HFFc6 (cell line): Measurements from ENCODE around the gene OR10AD1. TPM values are rescaled to one million over a fixed set of nuclear protein-coding genes. Genes with fewer than 3 reads are reported as not detected.

Source experiments
- DNase-seq: peaks from one replicate; pipeline ENCODE4 v3.0.0-alpha.2; 2018
- H3K27ac Mint-ChIP-seq: 2 replicates; pipeline ENCODE4 v1.8.0; 2020; ENCODE audit warnings: mild to moderate bottlenecking, mixed read lengths
- H3K27me3 Mint-ChIP-seq: 2 replicates; pipeline ENCODE4 v1.8.0; 2021; ENCODE audit warnings: mild to moderate bottlenecking, moderate library complexity, mixed read lengths; ENCODE audit not compliant: insufficient read depth
- H3K36me3 Mint-ChIP-seq: 2 replicates; pipeline ENCODE4 v1.8.0; 2021; ENCODE audit warnings: low read depth, mixed read lengths
- H3K4me1 Mint-ChIP-seq: 2 replicates; pipeline ENCODE4 v1.8.0; 2020; ENCODE audit warnings: low read depth, mixed read lengths
- H3K4me3 Mint-ChIP-seq: 2 replicates; pipeline ENCODE4 v1.8.0; 2020; ENCODE audit warnings: mild to moderate bottlenecking, moderate library complexity, mixed read lengths
- H3K9me3 Mint-ChIP-seq: 2 replicates; pipeline ENCODE4 v1.8.0; 2020; ENCODE audit warnings: mild to moderate bottlenecking, mixed read lengths
- total RNA-seq, 6 experiments: library from RNA; stranded (reverse); fragmentation: NEBNext Ultra II Directional; extraction: Animal tissue kit (Norgen Biotek cat#: 25700); gene quantifications; 2 replicates in 1 of 6; 3 replicates in 5 of 6; pipeline ENCODE4 v1.2.3, GENCODE V29; 2021
- TF ChIP-seq, protein P1 (sequence below): fragments of 200-600 bp; sonication (generic); IDR thresholded peaks from 2 replicates; pipeline ENCODE4 v1.5.0; 2021; ENCODE audit warnings: antibody characterized with exemption, mild to moderate bottlenecking

OR10AD1 gene
- total RNA-seq, 6 experiments from 2014 or later, result not detected

DNA sequence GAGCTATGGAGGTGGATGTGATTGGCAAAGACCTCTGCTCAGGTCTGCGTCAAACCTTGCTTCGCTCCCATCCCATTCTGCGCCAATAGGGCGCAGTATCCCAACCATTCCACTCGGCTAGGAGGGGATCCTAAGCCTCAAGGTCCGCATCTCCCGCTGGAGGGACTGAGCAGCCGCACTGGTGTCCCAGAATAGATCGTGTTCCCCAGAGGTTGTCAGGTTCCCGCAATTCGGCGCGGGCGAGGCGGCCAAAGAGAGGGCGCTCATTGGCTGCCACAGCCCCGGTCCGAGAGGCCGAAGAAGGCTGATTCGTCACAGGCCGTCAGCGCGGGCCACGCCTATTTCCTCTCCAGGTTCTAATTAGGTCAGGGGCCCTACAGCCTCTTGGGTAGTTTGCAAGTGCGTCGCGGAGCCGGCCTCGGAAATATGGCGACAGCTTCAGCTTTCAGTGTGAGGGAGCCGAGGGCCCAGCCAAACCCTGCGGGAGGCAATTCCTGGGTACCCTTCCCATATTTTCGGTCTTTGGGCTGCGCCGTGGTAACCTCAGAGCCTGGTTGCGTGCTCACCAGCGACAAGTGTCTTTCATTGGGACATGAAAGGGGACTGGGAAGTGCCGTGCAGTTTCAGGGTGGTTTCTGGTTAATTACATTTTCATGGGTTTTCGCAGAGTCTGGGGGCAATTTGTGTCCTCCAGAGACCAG, 5.0 kb downstream of the OR10AD1 start:
- Mint-ChIP-seq H3K36me3 (no peaks in the 10 kb centered on the region; the same call in 1 of the 2 replicates), H3K27me3 (peaks cover 12% of the 10 kb centered on the region), H3K9me3 (no peaks in the 10 kb centered on the region), H3K27ac (peak overlapping the region; percentile 94), H3K4me1 (peaks cover 53% of the 10 kb centered on the region), H3K4me3 (peak overlapping the region; percentile 86)
- TF ChIP-seq, protein P1, sequence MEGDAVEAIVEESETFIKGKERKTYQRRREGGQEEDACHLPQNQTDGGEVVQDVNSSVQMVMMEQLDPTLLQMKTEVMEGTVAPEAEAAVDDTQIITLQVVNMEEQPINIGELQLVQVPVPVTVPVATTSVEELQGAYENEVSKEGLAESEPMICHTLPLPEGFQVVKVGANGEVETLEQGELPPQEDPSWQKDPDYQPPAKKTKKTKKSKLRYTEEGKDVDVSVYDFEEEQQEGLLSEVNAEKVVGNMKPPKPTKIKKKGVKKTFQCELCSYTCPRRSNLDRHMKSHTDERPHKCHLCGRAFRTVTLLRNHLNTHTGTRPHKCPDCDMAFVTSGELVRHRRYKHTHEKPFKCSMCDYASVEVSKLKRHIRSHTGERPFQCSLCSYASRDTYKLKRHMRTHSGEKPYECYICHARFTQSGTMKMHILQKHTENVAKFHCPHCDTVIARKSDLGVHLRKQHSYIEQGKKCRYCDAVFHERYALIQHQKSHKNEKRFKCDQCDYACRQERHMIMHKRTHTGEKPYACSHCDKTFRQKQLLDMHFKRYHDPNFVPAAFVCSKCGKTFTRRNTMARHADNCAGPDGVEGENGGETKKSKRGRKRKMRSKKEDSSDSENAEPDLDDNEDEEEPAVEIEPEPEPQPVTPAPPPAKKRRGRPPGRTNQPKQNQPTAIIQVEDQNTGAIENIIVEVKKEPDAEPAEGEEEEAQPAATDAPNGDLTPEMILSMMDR, result no peak
- peak; percentile 90 for DNase-seq

DNA sequence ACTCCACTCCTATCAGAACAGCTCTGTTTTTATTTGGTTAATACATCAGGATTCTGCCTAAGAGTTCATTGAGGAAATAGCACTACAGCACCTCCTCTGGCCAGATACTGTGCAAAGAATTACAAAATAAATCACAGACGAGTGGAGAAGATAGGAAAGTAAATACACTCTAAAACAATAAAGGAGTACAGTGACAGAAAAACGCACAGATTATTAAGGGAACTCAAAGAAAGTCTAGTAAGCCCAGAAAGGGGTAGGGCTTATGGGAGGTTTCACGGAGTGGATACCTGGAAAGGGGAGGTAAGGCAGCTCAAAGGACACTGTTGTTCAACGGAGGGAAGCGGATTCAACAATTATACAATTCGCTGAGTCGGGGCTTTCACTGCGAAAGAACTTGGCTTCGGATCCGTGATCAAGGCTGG, 5.5 kb downstream of the OR10AD1 start:
- peaks cover 53% of the 10 kb centered on the region for H3K4me1 Mint-ChIP-seq
- no peaks in the 10 kb centered on the region for H3K9me3 Mint-ChIP-seq
- peak overlapping the region; percentile 94 for H3K27ac Mint-ChIP-seq
- DNase-seq, result peak; percentile 44
- H3K36me3 Mint-ChIP-seq, result no peaks in the 10 kb centered on the region; the same call in 1 of the 2 replicates
- TF ChIP-seq, protein P1, result peak; percentile 73
- H3K4me3 Mint-ChIP-seq, result peak overlapping the region; percentile 86
- H3K27me3 Mint-ChIP-seq, result peaks cover 10% of the 10 kb centered on the region

DNA sequence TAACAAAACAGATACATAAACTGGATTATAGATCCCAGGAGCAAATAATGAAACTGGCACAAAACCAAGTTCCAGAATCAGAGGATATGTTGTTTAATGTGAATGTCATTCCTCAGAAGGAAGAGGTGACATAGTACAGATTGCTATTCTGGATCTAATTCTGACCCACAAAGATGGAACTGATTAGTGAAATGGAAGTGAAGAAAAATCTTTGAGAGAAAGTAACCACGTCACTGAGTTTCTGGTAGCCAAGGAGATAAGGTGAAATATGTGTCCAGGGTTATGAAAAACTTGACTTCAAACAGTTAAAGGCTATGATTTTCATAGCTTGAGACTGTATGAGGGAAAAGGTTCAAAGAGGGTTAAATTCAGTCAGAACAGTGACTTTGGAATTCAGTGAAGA, 8.3 kb downstream of the OR10AD1 start:
- peak; percentile 55 for DNase-seq
- peaks cover 49% of the 10 kb centered on the region for H3K4me1 Mint-ChIP-seq
- H3K9me3 Mint-ChIP-seq, result no peaks in the 10 kb centered on the region
- H3K36me3 Mint-ChIP-seq, result no peaks in the 10 kb centered on the region
- peaks cover 8% of the 10 kb centered on the region for H3K27me3 Mint-ChIP-seq
- peak overlapping the region; percentile 65 for H3K27ac Mint-ChIP-seq
- TF ChIP-seq, protein P1, result no peak
- peak overlapping the region; percentile 41; the same call in 1 of the 2 replicates for H3K4me3 Mint-ChIP-seq

DNA sequence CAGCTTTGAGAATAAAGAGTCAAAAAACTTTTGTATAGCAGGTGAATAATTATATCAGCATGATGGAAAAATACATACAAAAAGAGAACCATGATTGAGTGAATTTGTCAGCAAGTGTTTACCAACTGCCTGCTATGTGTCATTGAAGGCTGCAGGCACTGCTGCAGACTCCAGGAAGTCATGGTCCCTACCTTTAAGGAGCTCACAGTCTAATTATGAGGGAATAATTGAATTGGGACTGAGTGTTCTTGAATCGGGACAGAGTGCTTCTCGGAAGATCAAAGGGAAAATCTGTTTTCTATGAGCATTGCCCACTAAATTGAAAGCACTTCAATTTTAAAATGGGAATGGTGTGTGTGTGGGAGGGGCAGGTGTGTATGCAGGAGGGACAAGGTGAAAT, 9.5 kb downstream of the OR10AD1 start:
- TF ChIP-seq, protein P1, result no peak
- no peak overlapping the region for H3K27ac Mint-ChIP-seq
- H3K4me3 Mint-ChIP-seq, result no peak overlapping the region
- no peaks in the 10 kb centered on the region for H3K36me3 Mint-ChIP-seq
- no peak for DNase-seq
- no peaks in the 10 kb centered on the region for H3K9me3 Mint-ChIP-seq
- H3K27me3 Mint-ChIP-seq, result peaks cover 10% of the 10 kb centered on the region
- peaks cover 49% of the 10 kb centered on the region for H3K4me1 Mint-ChIP-seq

DNA sequence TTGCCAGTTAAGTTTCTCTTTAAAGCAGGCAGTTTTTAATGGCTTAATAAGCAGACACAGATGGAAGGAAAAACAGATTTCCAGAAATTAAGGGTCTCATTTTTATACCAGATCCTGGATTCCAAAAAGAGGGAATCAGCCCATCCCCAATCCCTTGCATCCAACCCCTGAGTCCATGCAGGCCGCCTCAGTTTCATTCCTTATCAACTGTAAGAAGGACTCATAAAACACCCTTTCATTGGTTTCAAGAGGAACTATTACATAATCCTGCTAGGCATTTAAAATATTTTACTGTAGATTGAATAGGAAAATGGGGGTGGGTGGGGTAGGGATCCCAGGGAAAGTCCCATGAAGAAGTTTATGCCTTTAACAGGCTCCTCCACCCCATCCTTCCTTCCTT, 10.2 kb downstream of the OR10AD1 start:
- Mint-ChIP-seq H3K4me1 (peaks cover 50% of the 10 kb centered on the region), H3K27ac (no peak overlapping the region), H3K9me3 (no peaks in the 10 kb centered on the region), H3K27me3 (peaks cover 10% of the 10 kb centered on the region), H3K36me3 (no peaks in the 10 kb centered on the region), H3K4me3 (no peak overlapping the region)
- DNase-seq, result no peak
- TF ChIP-seq, protein P1, result no peak
